SH-SY5Y (cell line): Measurements from ENCODE around the gene KLF18.

ENCODE experiments used
- GATA2 ChIP-seq: IDR thresholded peaks from 2 replicates; pipeline ENCODE4 v1.6.1; 2011; ENCODE audit warnings: mild to moderate bottlenecking, low read depth, low read length
- GATA3 ChIP-seq: IDR thresholded peaks from 2 replicates; pipeline ENCODE4 v1.6.1; 2011; ENCODE audit warnings: low read depth, mild to moderate bottlenecking, low read length, moderate library complexity

DNA sequence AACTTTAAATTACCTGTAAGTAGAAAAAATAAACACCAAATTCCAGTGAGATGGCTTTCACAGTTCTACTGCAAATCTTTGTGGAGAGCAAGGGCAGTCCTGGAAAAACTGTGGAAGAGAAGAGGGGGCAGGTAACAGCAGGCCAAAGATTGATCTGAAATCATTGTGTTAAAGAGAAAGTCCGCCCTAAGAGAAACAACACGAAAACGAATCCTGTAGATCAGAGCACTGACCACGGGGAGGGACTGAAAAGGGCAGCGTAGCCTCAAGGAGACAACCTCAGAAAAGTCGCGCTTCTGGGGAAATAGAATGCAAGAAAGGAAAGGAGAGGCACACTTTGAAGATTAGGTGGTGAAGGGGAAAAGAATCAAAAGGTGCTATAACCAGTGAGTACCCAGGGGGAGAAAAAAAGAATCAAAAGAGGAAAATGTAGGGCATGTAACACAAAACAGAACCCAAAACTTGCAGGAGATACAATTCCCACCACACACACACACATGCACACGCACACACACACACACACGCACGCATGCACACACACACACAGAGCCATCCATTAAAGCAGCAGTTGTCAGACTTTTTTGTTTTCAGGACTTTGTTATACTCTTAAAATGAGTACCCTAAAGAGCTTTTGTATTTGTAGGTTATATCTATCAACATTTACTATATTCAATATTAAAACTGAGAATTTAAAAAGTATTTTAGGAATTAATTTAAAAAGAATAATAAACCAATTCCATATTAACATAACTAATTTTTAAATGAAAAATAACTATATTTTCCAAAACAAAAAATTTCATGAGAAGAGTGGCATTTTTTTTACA, 50.8 kb downstream of the KLF18 start:
- TF ChIP-seq GATA2, result no peak
- no peak for TF ChIP-seq GATA3
